K562 treated with DMSO at 1 percent for 24 hours (cell line): ENCODE data around the gene RSBN1L. TPM values are rescaled to one million over a fixed set of nuclear protein-coding genes. Genes with fewer than 3 reads are reported as not detected.

Source experiments
- total RNA-seq: library from RNA; unstranded; fragments of 300-600 nt; gene quantifications from 2 replicates; pipeline ENCODE4 v1.2.3, GENCODE V29; 2022; ENCODE audit warnings: low read depth; ENCODE audit not compliant: insufficient read depth

Gene RSBN1L
- total RNA-seq: 10.7 and 15.0 TPM in 2 replicates

GRCh38 chr7:77696057-77696642, at the start of gene RSBN1L:
RSBN1L (plus strand) TSS chr7:77696459; CDS start chr7:77696470, 11 bp downstream.

GRCh38 chr7:77798394-77799077, 102.3 kb downstream of the RSBN1L start, which contains the start of the genes PHTF2 and TMEM60:
PHTF2 (plus strand) TSS chr7:77798773.
TMEM60 (minus strand) TSS chr7:77798434; CDS start chr7:77794373, 4,061 bp downstream.

Other genes with a start within 250 kb of the RSBN1L start
- 20.8 and 28.8 TPM in 2 replicates for gene PTPN12, start 159.2 kb upstream of the RSBN1L start, total RNA-seq
- gene TMEM60, start 102.0 kb downstream of the RSBN1L start, total RNA-seq: 33.9 and 42.0 TPM in 2 replicates
- 19.0 and 19.9 TPM in 2 replicates for gene PHTF2, start 102.3 kb downstream of the RSBN1L start, total RNA-seq